KMS-11 (cell line): ENCODE results near the gene GCC1.

Source experiments
- H2AFZ ChIP-seq: fragments of 200-600 bp; sonication (generic); 2 replicates; pipeline ENCODE4 v1.6.1; 2016; ENCODE audit warnings: antibody characterized with exemption, mixed run types, low read depth
- H3K27ac ChIP-seq: fragments of 200-600 bp; sonication (generic); 2 replicates; pipeline ENCODE4 v1.6.1; 2016; ENCODE audit warnings: mild to moderate bottlenecking, mixed run types
- H3K27me3 ChIP-seq: fragments of 200-600 bp; sonication (generic); 2 replicates; pipeline ENCODE4 v1.6.1; 2017; ENCODE audit warnings: mild to moderate bottlenecking, low read depth, mixed run types, moderate library complexity; ENCODE audit not compliant: insufficient read depth
- H3K36me3 ChIP-seq: fragments of 200-600 bp; sonication (generic); 2 replicates; pipeline ENCODE4 v1.6.1; 2017; ENCODE audit warnings: mild to moderate bottlenecking, mixed run types; ENCODE audit not compliant: insufficient read depth
- H3K4me1 ChIP-seq: fragments of 200-600 bp; sonication (generic); 2 replicates; pipeline ENCODE4 v1.6.1; 2016; ENCODE audit warnings: mild to moderate bottlenecking, low read depth, mixed run types; ENCODE audit not compliant: poor library complexity, severe bottlenecking
- H3K4me2 ChIP-seq: fragments of 200-600 bp; sonication (generic); 2 replicates; pipeline ENCODE4 v1.7.0; 2016; ENCODE audit warnings: mild to moderate bottlenecking, mixed run types
- H3K4me3 ChIP-seq: fragments of 200-600 bp; sonication (generic); IDR thresholded peaks from 2 replicates; pipeline ENCODE4 v1.6.1; 2017; ENCODE audit warnings: low read depth, low read length, mixed read lengths; ENCODE audit not compliant: insufficient read depth
- H3K79me2 ChIP-seq: fragments of 200-600 bp; sonication (generic); 2 replicates; pipeline ENCODE4 v1.6.1; 2016; ENCODE audit warnings: low read depth, mixed run types; ENCODE audit not compliant: insufficient read depth
- H3K9ac ChIP-seq: fragments of 200-600 bp; sonication (generic); 2 replicates; pipeline ENCODE4 v1.6.1; 2016; ENCODE audit warnings: mild to moderate bottlenecking, mixed run types
- H4K20me1 ChIP-seq: fragments of 200-600 bp; sonication (generic); 2 replicates; pipeline ENCODE4 v1.6.1; 2016; ENCODE audit warnings: mild to moderate bottlenecking, mixed run types; ENCODE audit not compliant: insufficient read depth
- TF ChIP-seq, protein P1 (sequence below): fragments of 200-600 bp; sonication (generic); conservative IDR thresholded peaks from 2 replicates; pipeline ENCODE4 v1.6.1; 2017; ENCODE audit warnings: low read depth, mild to moderate bottlenecking, antibody characterized with exemption, low read length, moderate library complexity, mixed read lengths

The GCC1 gene, protein sequence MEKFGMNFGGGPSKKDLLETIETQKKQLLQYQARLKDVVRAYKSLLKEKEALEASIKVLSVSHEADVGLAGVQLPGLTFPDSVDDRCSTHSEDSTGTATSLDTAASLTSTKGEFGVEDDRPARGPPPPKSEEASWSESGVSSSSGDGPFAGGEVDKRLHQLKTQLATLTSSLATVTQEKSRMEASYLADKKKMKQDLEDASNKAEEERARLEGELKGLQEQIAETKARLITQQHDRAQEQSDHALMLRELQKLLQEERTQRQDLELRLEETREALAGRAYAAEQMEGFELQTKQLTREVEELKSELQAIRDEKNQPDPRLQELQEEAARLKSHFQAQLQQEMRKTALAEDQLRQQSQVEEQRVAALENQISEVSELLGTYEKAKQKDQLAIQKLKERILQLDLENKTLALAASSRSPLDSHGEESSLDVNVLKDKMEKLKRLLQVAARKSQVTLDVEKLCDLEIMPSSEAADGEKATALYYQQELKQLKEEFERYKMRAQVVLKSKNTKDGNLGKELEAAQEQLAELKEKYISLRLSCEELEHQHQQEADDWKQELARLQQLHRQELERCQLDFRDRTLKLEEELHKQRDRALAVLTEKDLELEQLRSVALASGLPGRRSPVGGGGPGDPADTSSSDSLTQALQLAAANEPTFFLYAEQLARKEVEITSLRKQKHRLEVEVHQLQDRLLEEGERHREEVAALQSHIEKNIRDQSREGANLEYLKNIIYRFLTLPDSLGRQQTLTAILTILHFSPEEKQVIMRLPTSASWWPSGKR

GRCh38 chr7:127585044-127585953, at the start of gene GCC1:
TSS of gene GCC1 (minus strand) at chr7:127585596. CDS start at chr7:127585182, 414 bp downstream.
- peak within 1 kb of the TSS; percentile 42 for H3K27ac ChIP-seq
- H3K27me3 ChIP-seq = no peaks in the 10 kb centered on the region
- peaks cover 31% of the 10 kb centered on the region for H3K4me1 ChIP-seq
- TF ChIP-seq, protein P1, sequence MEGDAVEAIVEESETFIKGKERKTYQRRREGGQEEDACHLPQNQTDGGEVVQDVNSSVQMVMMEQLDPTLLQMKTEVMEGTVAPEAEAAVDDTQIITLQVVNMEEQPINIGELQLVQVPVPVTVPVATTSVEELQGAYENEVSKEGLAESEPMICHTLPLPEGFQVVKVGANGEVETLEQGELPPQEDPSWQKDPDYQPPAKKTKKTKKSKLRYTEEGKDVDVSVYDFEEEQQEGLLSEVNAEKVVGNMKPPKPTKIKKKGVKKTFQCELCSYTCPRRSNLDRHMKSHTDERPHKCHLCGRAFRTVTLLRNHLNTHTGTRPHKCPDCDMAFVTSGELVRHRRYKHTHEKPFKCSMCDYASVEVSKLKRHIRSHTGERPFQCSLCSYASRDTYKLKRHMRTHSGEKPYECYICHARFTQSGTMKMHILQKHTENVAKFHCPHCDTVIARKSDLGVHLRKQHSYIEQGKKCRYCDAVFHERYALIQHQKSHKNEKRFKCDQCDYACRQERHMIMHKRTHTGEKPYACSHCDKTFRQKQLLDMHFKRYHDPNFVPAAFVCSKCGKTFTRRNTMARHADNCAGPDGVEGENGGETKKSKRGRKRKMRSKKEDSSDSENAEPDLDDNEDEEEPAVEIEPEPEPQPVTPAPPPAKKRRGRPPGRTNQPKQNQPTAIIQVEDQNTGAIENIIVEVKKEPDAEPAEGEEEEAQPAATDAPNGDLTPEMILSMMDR = no peak
- no peaks in the 10 kb centered on the region; the same call in 1 of the 2 replicates for H3K36me3 ChIP-seq
- H2AFZ ChIP-seq = peak within 1 kb of the TSS; percentile 89
- peak within 1 kb of the TSS; percentile 52 for H3K4me3 ChIP-seq
- H3K79me2 ChIP-seq = peaks cover 47% of the 10 kb centered on the region
- H4K20me1 ChIP-seq = 0 out of 2 replicates have a peak, but pooled peaks cover 5% of the 10 kb centered on the region
- peak within 1 kb of the TSS; percentile 100 for H3K4me2 ChIP-seq
- H3K9ac ChIP-seq = peak within 1 kb of the TSS; percentile 84

DNA sequence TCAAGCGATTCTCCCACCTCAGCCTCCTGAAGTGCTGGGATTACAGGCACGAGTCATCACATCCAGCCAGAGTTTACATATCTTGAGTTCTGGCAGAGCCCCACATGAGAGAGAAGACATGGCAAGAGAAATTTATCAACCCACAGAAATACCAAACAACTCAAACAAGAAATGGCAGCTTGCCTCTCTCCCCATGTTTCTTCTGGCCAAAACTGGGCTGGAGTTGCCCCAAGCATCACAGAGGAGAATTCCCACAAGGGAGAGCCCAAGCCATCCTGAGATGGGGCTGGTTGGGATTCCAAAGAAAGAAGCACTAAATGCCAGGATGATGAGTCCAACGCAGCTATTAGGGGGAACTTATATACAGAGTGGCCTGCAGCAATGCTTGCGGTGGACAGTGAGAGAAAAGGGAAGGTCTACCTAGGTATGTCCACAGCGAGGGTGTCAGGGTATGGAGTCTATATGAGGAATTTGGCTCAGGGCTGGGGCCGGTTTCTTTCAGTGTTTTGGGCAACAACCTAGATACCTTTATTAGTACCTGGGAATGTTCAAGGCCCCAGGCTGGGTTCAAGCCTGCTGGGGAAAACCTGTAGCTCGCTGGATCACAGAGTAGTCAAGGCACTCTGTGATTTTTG, 47.0 kb upstream of the GCC1 start:
- Histone ChIP-seq H3K79me2 (no peaks in the 10 kb centered on the region), H3K4me1 (no peaks in the 10 kb centered on the region), H3K36me3 (no peaks in the 10 kb centered on the region), H3K9ac (no peak overlapping the region), H3K4me2 (no peak overlapping the region), H3K4me3 (no peak overlapping the region), H4K20me1 (no peaks in the 10 kb centered on the region), H2AFZ (no peak overlapping the region), H3K27me3 (no peaks in the 10 kb centered on the region), H3K27ac (no peak overlapping the region)
- TF ChIP-seq, protein P1 = no peak

DNA sequence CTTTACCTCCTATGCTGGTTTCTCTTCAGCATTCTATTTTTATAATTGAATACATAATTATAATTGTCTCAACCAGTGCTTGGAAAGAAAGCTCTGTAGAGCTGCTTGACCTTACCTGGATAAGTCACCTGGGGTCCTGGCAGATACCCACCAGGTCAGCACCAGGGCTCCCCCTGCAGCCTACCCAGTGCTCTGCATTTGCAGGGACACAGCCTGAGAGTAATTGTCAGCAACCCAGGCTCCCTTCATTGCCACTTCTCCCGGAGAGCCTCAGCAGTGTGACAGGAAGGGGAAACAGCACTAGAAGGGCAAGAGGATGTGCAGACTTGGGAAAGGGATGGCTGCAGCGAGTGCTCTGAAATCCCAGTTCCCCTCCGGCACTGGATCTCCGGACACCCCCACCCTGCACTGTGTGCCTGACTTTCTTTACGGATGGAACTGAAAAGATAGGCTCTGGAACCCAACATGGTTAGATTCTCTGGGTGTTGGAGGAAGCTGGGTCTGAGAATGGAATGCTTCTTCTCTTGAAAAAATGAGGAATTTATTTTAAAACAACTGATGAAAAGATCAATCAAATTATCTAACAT, 44.0 kb upstream of the GCC1 start:
- H3K36me3 ChIP-seq = no peaks in the 10 kb centered on the region
- no peaks in the 10 kb centered on the region for H4K20me1 ChIP-seq
- TF ChIP-seq, protein P1 = peak; percentile 65
- H3K27me3 ChIP-seq = no peaks in the 10 kb centered on the region
- H3K4me2 ChIP-seq = no peak overlapping the region
- no peaks in the 10 kb centered on the region for H3K79me2 ChIP-seq
- no peak overlapping the region for H2AFZ ChIP-seq
- H3K9ac ChIP-seq = no peak overlapping the region
- H3K4me1 ChIP-seq = no peaks in the 10 kb centered on the region
- no peak overlapping the region for H3K27ac ChIP-seq
- no peak overlapping the region for H3K4me3 ChIP-seq

DNA sequence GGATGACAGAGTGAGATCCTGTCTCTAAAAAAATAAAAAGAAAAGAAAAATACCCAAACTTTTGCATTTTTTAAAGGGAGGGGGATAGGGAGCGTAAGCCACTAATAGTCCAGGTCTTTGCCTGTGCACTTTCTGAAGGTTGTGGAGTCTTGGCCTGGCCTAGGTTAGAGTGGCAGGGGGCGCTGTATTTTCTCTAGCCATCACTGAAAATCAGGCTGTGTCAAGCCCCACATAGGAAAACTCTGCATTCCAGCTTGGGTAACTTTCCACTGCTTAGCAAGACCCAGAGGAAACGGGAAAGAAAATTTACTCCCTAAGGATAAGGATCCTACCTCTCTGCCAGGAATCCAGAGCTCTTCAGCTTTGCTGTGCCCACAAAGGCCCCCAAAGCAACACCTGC, 43.0 kb upstream of the GCC1 start:
- Histone ChIP-seq H3K9ac (no peak overlapping the region), H3K79me2 (no peaks in the 10 kb centered on the region), H3K4me1 (no peaks in the 10 kb centered on the region), H3K27ac (no peak overlapping the region), H3K36me3 (no peaks in the 10 kb centered on the region), H3K4me3 (no peak overlapping the region), H2AFZ (no peak overlapping the region), H4K20me1 (no peaks in the 10 kb centered on the region), H3K4me2 (no peak overlapping the region), H3K27me3 (no peaks in the 10 kb centered on the region)
- TF ChIP-seq, protein P1 = no peak
